ENCODE results near the gene ZNF208.
"Not testable (repeated sequence)": the region's sequence is repeated elsewhere in the genome, so short reads cannot be mapped to it uniquely, and the experiment has no call there.

Gene ZNF208
- long read RNA-seq = 0 reads

DNA sequence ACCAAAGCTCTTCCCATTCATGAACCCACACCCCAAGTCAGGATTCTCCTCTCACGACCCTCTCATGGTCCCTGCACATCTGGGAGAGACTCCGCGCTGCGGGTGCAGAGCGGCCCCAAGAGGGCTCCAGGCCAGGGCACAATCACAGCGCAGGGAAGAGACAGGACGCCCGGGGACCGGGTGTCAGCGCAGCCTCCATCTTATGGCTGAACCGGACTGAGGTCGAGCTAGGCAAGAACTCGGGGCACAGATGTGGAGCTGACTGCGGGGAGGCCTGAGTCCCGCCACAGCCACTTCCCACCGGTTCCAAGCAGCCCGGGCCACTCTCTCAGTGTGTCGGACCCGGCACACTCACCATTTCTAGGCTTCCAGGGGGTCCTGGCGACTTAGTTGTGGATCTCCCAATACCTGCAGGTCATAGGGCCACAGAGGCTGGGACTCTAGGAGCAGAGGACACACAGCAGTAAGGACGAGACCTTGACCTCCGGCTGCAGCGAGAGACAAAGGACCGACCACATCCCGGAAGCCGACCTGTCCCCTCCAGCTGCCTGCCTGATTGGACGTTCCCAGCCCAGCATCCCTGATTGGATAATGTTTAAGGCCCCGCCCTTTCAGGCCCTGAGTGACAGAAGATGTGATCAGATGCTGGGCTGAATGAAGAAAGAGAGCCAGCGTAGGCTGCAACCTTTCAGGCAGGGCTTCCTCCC, at the start of gene ZNF208:
ZNF208 (minus strand) TSS at position 507 of the 707 bp plus-strand sequence; CDS start at position 358, 149 bp downstream.
- not testable (repeated sequence) for DNase-seq (ENCODE audit: low read depth in 1 of 2, low spot score in 1 of 2); H3K4me3 ChIP-seq (replicated peaks; ENCODE audit: insufficient read depth, low read length); H3K27me3 ChIP-seq (ENCODE audit: insufficient read depth, poor library complexity, severe bottlenecking); H3K27ac ChIP-seq (replicated peaks)

- no peak for TF ChIP-seq GABPA (IDR thresholded peaks at IDR 0.05; ENCODE audit: low read depth)
- TF ChIP-seq, protein P1, sequence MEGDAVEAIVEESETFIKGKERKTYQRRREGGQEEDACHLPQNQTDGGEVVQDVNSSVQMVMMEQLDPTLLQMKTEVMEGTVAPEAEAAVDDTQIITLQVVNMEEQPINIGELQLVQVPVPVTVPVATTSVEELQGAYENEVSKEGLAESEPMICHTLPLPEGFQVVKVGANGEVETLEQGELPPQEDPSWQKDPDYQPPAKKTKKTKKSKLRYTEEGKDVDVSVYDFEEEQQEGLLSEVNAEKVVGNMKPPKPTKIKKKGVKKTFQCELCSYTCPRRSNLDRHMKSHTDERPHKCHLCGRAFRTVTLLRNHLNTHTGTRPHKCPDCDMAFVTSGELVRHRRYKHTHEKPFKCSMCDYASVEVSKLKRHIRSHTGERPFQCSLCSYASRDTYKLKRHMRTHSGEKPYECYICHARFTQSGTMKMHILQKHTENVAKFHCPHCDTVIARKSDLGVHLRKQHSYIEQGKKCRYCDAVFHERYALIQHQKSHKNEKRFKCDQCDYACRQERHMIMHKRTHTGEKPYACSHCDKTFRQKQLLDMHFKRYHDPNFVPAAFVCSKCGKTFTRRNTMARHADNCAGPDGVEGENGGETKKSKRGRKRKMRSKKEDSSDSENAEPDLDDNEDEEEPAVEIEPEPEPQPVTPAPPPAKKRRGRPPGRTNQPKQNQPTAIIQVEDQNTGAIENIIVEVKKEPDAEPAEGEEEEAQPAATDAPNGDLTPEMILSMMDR (IDR thresholded peaks at IDR 0.05; ENCODE audit: insufficient read depth, low read length) = no peak
- no peak for TF ChIP-seq REST (IDR thresholded peaks at IDR 0.05; ENCODE audit: insufficient replicate concordance, low read depth)
- no peak for TF ChIP-seq SPI1 (IDR thresholded peaks at IDR 0.05; ENCODE audit: borderline replicate concordance, low read depth)
- no peak for TF ChIP-seq POLR2AphosphoS5 (IDR thresholded peaks at IDR 0.05; ENCODE audit: low read depth)
- H3K27ac ChIP-seq (replicated peaks) = peak overlapping the region; percentile 67
- DNase-seq (ENCODE audit: low read depth in 1 of 2, low spot score in 1 of 2) = peak in 1 of 2 experiments; percentile 16
- no peaks in the 10 kb centered on the region for H3K27me3 ChIP-seq (ENCODE audit: insufficient read depth, poor library complexity, severe bottlenecking)
- H3K4me3 ChIP-seq (replicated peaks; ENCODE audit: insufficient read depth, low read length) = peak overlapping the region; percentile 24
Observed at GRCh38 chr19:22052644-22053013, 41.9 kb upstream of the ZNF208 start.

- not testable (repeated sequence) for DNase-seq (ENCODE audit: low read depth in 1 of 2, low spot score in 1 of 2); H3K27ac ChIP-seq (replicated peaks); H3K27me3 ChIP-seq (ENCODE audit: insufficient read depth, poor library complexity, severe bottlenecking); H3K4me3 ChIP-seq (replicated peaks; ENCODE audit: insufficient read depth, low read length)
Observed at GRCh38 chr19:22041151-22041550, 30.4 kb upstream of the ZNF208 start.

GRCh38 chr19:22030680-22031079, 19.9 kb upstream of the ZNF208 start:
- Histone ChIP-seq H3K27me3 (ENCODE audit: insufficient read depth, poor library complexity, severe bottlenecking) (no peaks in the 10 kb centered on the region), H3K4me3 (replicated peaks; ENCODE audit: insufficient read depth, low read length) (no peak overlapping the region), H3K27ac (replicated peaks) (no peak overlapping the region)
- DNase-seq (ENCODE audit: low read depth in 1 of 2, low spot score in 1 of 2) = no peak
- TF ChIP-seq SPI1 (IDR thresholded peaks at IDR 0.05; ENCODE audit: borderline replicate concordance, low read depth) (no peak), POLR2AphosphoS5 (IDR thresholded peaks at IDR 0.05; ENCODE audit: low read depth) (no peak), REST (IDR thresholded peaks at IDR 0.05; ENCODE audit: insufficient replicate concordance, low read depth) (no peak), GABPA (IDR thresholded peaks at IDR 0.05; ENCODE audit: low read depth) (no peak)
- TF ChIP-seq, protein P1 (IDR thresholded peaks at IDR 0.05; ENCODE audit: insufficient read depth, low read length) = no peak

DNA sequence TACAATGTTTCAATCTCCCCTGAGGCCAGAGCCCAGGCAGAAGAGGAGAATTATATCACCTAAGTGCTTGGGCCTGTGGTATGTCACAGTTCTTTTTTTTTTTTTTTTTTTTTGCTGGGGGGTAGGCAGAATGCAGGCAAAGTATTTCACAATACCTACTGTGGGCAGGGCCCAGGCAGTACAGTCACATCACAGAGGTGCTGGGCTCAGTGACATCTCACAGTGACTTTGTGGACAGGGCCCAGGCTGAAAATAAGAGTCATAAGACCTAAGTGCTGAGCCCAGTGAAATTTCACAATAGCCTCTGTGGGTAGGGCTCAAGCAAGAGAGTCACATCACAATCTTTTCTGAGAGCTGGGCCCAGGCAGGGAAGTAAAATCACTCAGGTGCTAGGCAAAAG, 15.9 kb upstream of the ZNF208 start:
- no peaks in the 10 kb centered on the region for H3K27me3 ChIP-seq (ENCODE audit: insufficient read depth, poor library complexity, severe bottlenecking)
- H3K4me3 ChIP-seq (replicated peaks; ENCODE audit: insufficient read depth, low read length) = no peak overlapping the region
- no peak for DNase-seq (ENCODE audit: low read depth in 1 of 2, low spot score in 1 of 2)
- no peak overlapping the region for H3K27ac ChIP-seq (replicated peaks)
- TF ChIP-seq SPI1 (IDR thresholded peaks at IDR 0.05; ENCODE audit: borderline replicate concordance, low read depth) (no peak), REST (IDR thresholded peaks at IDR 0.05; ENCODE audit: insufficient replicate concordance, low read depth) (no peak)

DNA sequence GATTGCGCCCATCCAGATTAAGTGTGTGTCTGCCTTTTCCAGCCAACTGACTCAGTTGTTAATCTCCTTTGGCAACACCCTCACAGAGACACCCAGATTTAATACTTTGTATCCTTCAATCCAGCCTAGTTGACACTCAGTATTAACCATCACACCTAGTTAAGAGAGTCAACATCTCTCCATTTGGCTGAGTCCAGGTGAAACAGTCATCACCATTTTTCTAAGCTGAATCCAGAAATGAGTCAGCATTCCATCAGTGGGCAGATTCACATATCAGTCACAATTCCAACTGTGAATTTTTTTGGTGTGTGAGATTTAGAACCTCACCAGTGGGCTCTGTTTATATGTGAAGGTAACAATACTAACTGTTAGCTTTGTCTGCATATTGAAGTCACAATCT, 14.8 kb upstream of the ZNF208 start:
- not testable (repeated sequence) for DNase-seq (ENCODE audit: low read depth in 1 of 2, low spot score in 1 of 2); H3K27me3 ChIP-seq (ENCODE audit: insufficient read depth, poor library complexity, severe bottlenecking); H3K4me3 ChIP-seq (replicated peaks; ENCODE audit: insufficient read depth, low read length); H3K27ac ChIP-seq (replicated peaks)
